Uterus (tissue), 2 donors: ENCODE results near the gene SULF2.

ENCODE experiments used
- CTCF ChIP-seq, 4 experiments: fragments of 200-600 bp in 2 of 4; fragments of 450-650 bp in 2 of 4; sonication (generic) in 2 of 4; IDR thresholded peaks; one replicate each; pipeline ENCODE4 v1.5.1; 2016 to 2019; ENCODE audit warnings: antibody characterized with exemption in 4 of 4, mild to moderate bottlenecking in 2 of 4, moderate library complexity in 1 of 4
- POLR2A ChIP-seq, 2 donors: fragments of 450-650 bp; IDR thresholded peaks; one replicate each; pipeline ENCODE4 v1.6.1; 2016; ENCODE audit warnings: antibody characterized with exemption in 2 of 2, mild to moderate bottlenecking in 1 of 2, moderate library complexity in 1 of 2

DNA sequence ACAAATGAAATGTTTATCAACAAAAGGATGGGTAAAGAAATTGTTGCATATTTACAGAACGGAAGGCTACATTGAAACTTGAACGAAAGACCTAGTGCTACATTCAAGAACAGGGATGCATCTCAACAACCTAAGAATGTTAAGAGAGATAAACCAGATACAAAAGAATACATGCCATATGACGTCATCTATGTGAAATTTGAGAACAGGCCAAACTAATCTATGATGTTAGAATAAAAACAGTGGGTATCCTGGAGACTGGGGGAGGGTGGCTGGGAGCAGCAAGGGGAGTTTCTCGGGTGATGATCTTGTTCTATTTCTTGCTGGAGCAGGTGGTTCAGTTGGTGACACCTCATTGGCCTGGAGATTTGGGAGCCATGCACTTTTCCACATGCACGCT, 81.5 kb downstream of the SULF2 start:
- no peak for TF ChIP-seq CTCF (IDR thresholded peaks at IDR 0.05)
- no peak for TF ChIP-seq POLR2A (IDR thresholded peaks at IDR 0.05)
